ENCODE measurements around the gene VWA3B.
A peak's percentile ranks its signal among the peaks of the same experiment; 100 is the strongest.

VWA3B gene

DNA sequence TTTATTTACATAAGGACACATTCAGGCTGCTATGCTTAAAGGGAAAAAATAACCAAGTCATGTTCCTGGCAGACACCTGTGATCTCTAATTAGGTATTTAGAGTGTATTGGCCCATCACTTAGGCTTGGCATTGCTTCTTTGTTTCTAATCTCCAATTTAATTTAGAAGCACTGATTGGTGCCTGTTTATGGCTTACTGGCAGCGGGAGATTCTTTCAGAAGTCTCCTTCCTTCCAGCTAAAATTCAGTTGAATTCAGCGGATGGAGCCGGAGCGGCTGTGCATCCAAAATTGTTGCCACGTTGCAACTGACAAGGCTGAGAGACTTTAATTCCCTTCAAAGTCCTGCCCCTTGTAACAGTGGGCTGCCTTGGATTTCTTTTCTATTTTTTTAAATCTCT, 66.5 kb downstream of the VWA3B start:
- DNase-seq = no peak
- TF ChIP-seq, protein P1, sequence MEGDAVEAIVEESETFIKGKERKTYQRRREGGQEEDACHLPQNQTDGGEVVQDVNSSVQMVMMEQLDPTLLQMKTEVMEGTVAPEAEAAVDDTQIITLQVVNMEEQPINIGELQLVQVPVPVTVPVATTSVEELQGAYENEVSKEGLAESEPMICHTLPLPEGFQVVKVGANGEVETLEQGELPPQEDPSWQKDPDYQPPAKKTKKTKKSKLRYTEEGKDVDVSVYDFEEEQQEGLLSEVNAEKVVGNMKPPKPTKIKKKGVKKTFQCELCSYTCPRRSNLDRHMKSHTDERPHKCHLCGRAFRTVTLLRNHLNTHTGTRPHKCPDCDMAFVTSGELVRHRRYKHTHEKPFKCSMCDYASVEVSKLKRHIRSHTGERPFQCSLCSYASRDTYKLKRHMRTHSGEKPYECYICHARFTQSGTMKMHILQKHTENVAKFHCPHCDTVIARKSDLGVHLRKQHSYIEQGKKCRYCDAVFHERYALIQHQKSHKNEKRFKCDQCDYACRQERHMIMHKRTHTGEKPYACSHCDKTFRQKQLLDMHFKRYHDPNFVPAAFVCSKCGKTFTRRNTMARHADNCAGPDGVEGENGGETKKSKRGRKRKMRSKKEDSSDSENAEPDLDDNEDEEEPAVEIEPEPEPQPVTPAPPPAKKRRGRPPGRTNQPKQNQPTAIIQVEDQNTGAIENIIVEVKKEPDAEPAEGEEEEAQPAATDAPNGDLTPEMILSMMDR (IDR thresholded peaks at IDR 0.05) = no peak
- intact Hi-C loops (cut with DNase I; ENCODE audit: low total_unique reads) = no loop called here

DNA sequence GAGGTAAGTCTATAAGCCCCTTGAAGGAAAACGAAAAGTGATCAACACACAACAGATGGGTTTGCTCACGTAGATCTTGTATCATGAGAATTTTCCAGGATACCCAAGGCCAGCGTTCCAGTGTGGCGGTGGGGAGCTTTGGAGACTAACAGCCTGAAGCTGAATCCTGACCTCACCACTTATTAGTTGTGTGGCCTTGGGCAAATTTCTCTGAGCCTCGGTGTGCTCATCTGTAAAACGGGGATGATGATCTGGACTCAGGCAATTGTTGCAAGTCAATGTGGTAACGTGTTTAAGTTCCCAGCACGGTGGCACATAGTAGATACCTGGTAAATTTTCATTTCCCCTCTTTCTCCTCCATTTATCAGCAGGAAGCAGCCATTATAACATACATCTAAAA, 68.3 kb downstream of the VWA3B start:
- H3K9me3 ChIP-seq = no peaks in the 10 kb centered on the region
- no peak overlapping the region for H3K4me3 ChIP-seq
- intact Hi-C loops (cut with DNase I; ENCODE audit: low total_unique reads) = no loop called here
- DNase-seq = no peak
- H3K27me3 ChIP-seq = no peaks in the 10 kb centered on the region
- no peaks in the 10 kb centered on the region for H3K36me3 ChIP-seq
- TF ChIP-seq, protein P1 (IDR thresholded peaks at IDR 0.05) = no peak
- H3K4me1 ChIP-seq = peaks cover 0 to 59% (median 16%) of the 10 kb centered on the region in 4 donors
- no peak overlapping the region for H3K27ac ChIP-seq

More for the DNA sequence above, 66.5 kb downstream of the VWA3B start:
- Histone ChIP-seq H3K27ac (peak overlapping the region in 1 of 2 donors; percentile 46), H3K4me1 (peaks cover 0 to 56% (median 4%) of the 10 kb centered on the region in 4 donors), H3K27me3 (no peaks in the 10 kb centered on the region), H3K4me3 (no peak overlapping the region), H3K36me3 (no peaks in the 10 kb centered on the region), H3K9me3 (no peaks in the 10 kb centered on the region)

DNA sequence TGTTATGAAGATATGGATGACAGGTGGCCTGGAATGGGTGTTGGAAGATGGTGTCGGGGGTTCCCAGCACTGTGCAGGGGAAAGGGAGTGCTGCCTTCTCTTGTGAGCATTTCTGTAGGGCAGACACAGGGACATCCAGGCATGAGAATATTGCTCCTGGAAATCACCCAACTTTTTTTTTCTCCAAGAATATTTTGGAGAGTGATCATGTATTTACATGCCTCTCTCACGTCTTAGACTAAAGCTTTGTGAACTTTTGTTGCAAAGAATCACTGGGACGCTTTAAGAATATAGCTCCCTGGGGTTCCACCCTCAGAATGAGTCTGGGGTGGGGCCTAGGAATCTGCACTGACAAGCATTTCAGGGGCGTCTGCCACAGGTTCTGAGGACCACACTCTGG, 68.7 kb downstream of the VWA3B start:
- Histone ChIP-seq H3K27ac (peak overlapping the region in 1 of 2 donors; percentile 33), H3K27me3 (no peaks in the 10 kb centered on the region), H3K36me3 (no peaks in the 10 kb centered on the region), H3K4me3 (no peak overlapping the region), H3K9me3 (no peaks in the 10 kb centered on the region), H3K4me1 (peaks cover 0 to 63% (median 20%) of the 10 kb centered on the region in 4 donors)
- intact Hi-C loops (cut with DNase I; ENCODE audit: low total_unique reads) = no loop called here
- no peak for DNase-seq
- TF ChIP-seq, protein P1 (IDR thresholded peaks at IDR 0.05) = no peak

DNA sequence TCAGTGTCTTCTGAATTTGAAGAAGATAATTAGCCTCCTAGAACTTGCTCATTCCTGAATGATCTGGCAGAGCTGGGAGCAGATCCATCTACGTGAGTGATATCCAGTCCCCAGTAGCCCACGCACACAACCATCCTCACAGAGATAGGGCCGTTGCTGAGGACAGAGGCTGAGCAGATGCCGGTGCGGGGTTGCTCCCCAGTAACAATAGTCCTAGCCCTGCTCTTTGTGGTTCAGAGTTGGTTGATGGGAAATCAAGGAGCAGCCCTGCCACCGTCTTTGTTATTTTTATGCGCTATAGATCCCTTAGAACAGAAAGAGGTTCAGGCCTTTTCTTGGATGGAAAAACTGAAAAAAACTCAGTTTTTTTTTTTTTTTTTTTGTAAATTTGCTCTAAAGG, 69.3 kb downstream of the VWA3B start:
- no peaks in the 10 kb centered on the region for H3K27me3 ChIP-seq
- H3K36me3 ChIP-seq = no peaks in the 10 kb centered on the region
- H3K4me1 ChIP-seq = peaks cover 0 to 69% (median 26%) of the 10 kb centered on the region in 4 donors
- H3K4me3 ChIP-seq = no peak overlapping the region
- DNase-seq = no peak
- TF ChIP-seq, protein P1 (IDR thresholded peaks at IDR 0.05) = no peak
- H3K9me3 ChIP-seq = no peaks in the 10 kb centered on the region
- H3K27ac ChIP-seq = peak overlapping the region in 1 of 2 donors; percentile 33
- intact Hi-C loops (cut with DNase I; ENCODE audit: low total_unique reads) = no loop called here

DNA sequence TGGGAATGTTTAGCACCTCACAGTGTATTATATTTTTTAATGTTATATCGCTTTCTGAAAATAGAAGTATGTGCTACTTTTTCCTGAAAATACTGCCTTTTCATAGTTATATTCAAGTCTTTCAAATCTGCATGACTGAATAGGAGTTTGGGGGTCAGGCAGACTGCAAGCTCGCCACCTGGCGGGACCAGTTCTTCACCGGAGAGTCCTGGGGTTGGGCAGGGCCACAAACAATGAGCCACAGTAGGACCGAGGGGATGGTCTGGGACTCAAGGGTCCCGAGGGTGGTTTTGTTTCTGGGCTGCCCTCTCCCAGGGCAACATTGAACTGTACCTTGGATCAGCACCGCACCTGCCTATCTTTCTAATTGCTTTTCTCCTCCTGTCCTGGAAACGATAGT, 70.6 kb downstream of the VWA3B start:
- Histone ChIP-seq H3K4me3 (no peak overlapping the region), H3K4me1 (peaks cover 0 to 80% (median 37%) of the 10 kb centered on the region in 4 donors), H3K36me3 (no peaks in the 10 kb centered on the region), H3K27me3 (no peaks in the 10 kb centered on the region), H3K9me3 (no peaks in the 10 kb centered on the region), H3K27ac (peak overlapping the region; percentile 10 to 78)
- no peak for DNase-seq
- intact Hi-C loops (cut with DNase I; ENCODE audit: low total_unique reads) = no loop called here
- TF ChIP-seq, protein P1 (IDR thresholded peaks at IDR 0.05) = no peak

DNA sequence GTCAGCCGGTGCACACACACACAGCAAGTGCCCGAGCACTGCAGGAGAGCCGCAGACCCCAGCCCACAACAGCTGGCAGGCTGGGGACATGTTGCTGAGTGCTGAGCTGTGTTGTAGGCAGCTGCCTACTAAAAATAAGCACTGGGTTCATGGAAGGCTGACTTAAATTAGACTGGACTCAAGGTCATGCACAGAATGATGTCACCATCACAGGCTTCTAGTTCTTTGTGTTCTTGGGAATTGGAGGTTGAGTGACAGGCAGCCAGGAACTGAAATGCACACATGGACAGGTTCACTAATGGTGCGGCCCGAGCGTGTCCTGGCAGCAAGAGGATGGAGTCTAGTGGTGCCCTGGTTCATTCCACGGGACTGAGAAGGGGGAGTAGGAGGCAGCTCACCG, 71.3 kb downstream of the VWA3B start:
- Histone ChIP-seq H3K9me3 (no peaks in the 10 kb centered on the region), H3K4me1 (peaks cover 0 to 79% (median 41%) of the 10 kb centered on the region in 4 donors), H3K27ac (peak overlapping the region; percentile 33 to 78), H3K27me3 (no peaks in the 10 kb centered on the region), H3K4me3 (no peak overlapping the region), H3K36me3 (no peaks in the 10 kb centered on the region)
- peak; percentile 52 to 87 for DNase-seq
- TF ChIP-seq, protein P1 (IDR thresholded peaks at IDR 0.05) = no peak
- intact Hi-C loops (cut with DNase I; ENCODE audit: low total_unique reads) = no loop called here

Measured in tibial artery (tissue), 4 donors.